IMR-90 (cell line): Measurements from ENCODE around the gene DPF3. TPM values are rescaled to one million over a fixed set of nuclear protein-coding genes. Genes with fewer than 3 reads are reported as not detected.

Source experiments
- ATAC-seq: fragments of 200-7000 bp; cut with Tn5 transposase; 2 replicates; pipeline ENCODE4 v1.9.1; 2020; ENCODE audit warnings: low read depth, mild to moderate bottlenecking, moderate library complexity
- BruUV-seq: library from RNA; stranded (reverse); fragments of 400-500 nt; replicated peaks from 2 replicates; lab custom pipeline; 2021; lab: Mats Ljungman, UMichigan
- CTCF ChIA-PET: fragments of 300-600 bp; formaldehyde crosslinking; extraction: SDS; loops from one replicate; lab custom pipeline; 2021; ENCODE audit warnings: antibody characterized with exemption; lab: Yijun Ruan, JAX
- POLR2A ChIA-PET: fragments of 300-600 bp; sonication (Branson Sonifier 250); formaldehyde crosslinking; loops from one replicate; lab custom pipeline; 2022; ENCODE audit warnings: antibody characterized with exemption; ENCODE audit not compliant: unreplicated experiment; lab: Charles Lee
- DNase-seq: peaks from one replicate; pipeline ENCODE4 v3.0.0; 2013
- H2AFZ ChIP-seq: replicated peaks from 2 replicates; pipeline ENCODE3; 2013; ENCODE audit warnings: low read length, mild to moderate bottlenecking; ENCODE audit not compliant: poor library complexity
- H2AK5ac ChIP-seq: 2 replicates; pipeline ENCODE4 v1.6.1; 2013; ENCODE audit warnings: low read depth, low read length, inconsistent platforms
- H2AK9ac ChIP-seq: replicated peaks from 2 replicates; pipeline ENCODE3; 2013; ENCODE audit warnings: mild to moderate bottlenecking, low read depth, low read length, moderate library complexity; ENCODE audit not compliant: poor library complexity
- H2BK120ac ChIP-seq: 2 replicates; pipeline ENCODE4 v1.6.1; 2013; ENCODE audit warnings: low read depth, low read length, inconsistent platforms
- H2BK15ac ChIP-seq: 3 replicates; pipeline ENCODE4 v1.6.1; 2013; ENCODE audit warnings: low read depth, low read length, inconsistent platforms
- H2BK20ac ChIP-seq: 2 replicates; pipeline ENCODE4 v1.6.1; 2013; ENCODE audit warnings: low read depth, mild to moderate bottlenecking, inconsistent platforms, low read length, moderate library complexity
- H2BK5ac ChIP-seq: 2 replicates; pipeline ENCODE4 v1.6.1; 2013; ENCODE audit warnings: mild to moderate bottlenecking, low read depth, low read length, inconsistent platforms; ENCODE audit not compliant: poor library complexity, severe bottlenecking
- H3K14ac ChIP-seq: replicated peaks from 2 replicates; pipeline ENCODE4 v1.6.1; 2013; ENCODE audit warnings: low read depth, low read length, inconsistent platforms
- H3K18ac ChIP-seq: 2 replicates; pipeline ENCODE4 v1.6.1; 2013; ENCODE audit warnings: low read depth, low read length, control low read depth
- H3K23ac ChIP-seq: 2 replicates; pipeline ENCODE4 v1.6.1; 2013; ENCODE audit warnings: low read depth, low read length, inconsistent platforms
- H3K27ac ChIP-seq: 2 replicates; pipeline ENCODE4 v1.5.1; 2013; ENCODE audit warnings: mild to moderate bottlenecking, control low read depth, low read length; ENCODE audit not compliant: insufficient read depth
- H3K27me3 ChIP-seq: 2 replicates; pipeline ENCODE4 v1.6.1; 2013; ENCODE audit warnings: low read length; ENCODE audit not compliant: control insufficient read depth, insufficient read depth
- H3K36me3 ChIP-seq: 2 replicates; pipeline ENCODE4 v1.6.1; 2013; ENCODE audit warnings: low read length, mixed read lengths; ENCODE audit not compliant: control insufficient read depth, insufficient read depth
- H3K4ac ChIP-seq: 2 replicates; pipeline ENCODE4 v1.6.1; 2013; ENCODE audit warnings: low read depth, low read length, inconsistent platforms
- H3K4me1 ChIP-seq: 2 replicates; pipeline ENCODE4 v1.6.1; 2013; ENCODE audit warnings: low read length, mixed read lengths; ENCODE audit not compliant: control insufficient read depth, insufficient read depth
- H3K4me2 ChIP-seq: 2 replicates; pipeline ENCODE4 v1.6.1; 2013; ENCODE audit warnings: low read depth, mild to moderate bottlenecking, control low read depth, low read length, moderate library complexity
- H3K4me3 ChIP-seq: 2 replicates; pipeline ENCODE4 v1.5.1; 2013; ENCODE audit warnings: low read depth, mild to moderate bottlenecking, control low read depth, low read length, moderate library complexity; ENCODE audit not compliant: insufficient read depth
- H3K56ac ChIP-seq: 2 replicates; pipeline ENCODE4 v1.6.1; 2013; ENCODE audit warnings: low read length, inconsistent platforms; ENCODE audit not compliant: insufficient read depth; ENCODE audit errors: extremely low read depth
- H3K79me1 ChIP-seq, 2 experiments: 2 replicates each; pipeline ENCODE4 v1.6.1; 2013; ENCODE audit warnings: low read length in 2 of 2, inconsistent platforms in 1 of 2, low read depth in 1 of 2
- H3K9ac ChIP-seq: 2 replicates; pipeline ENCODE4 v1.6.1; 2013; ENCODE audit warnings: low read depth, low read length, control low read depth
- H3K9me1 ChIP-seq: 2 replicates; pipeline ENCODE4 v1.6.1; 2013; ENCODE audit warnings: low read length, inconsistent platforms; ENCODE audit not compliant: insufficient read depth
- H3K9me3 ChIP-seq: 2 replicates; pipeline ENCODE4 v1.6.1; 2013; ENCODE audit warnings: low read length; ENCODE audit not compliant: control insufficient read depth, insufficient read depth
- H4K20me1 ChIP-seq: 2 replicates; pipeline ENCODE4 v1.6.1; 2013; ENCODE audit warnings: low read length, inconsistent platforms; ENCODE audit not compliant: insufficient read depth
- H4K5ac ChIP-seq: 2 replicates; pipeline ENCODE4 v1.6.1; 2013; ENCODE audit warnings: mild to moderate bottlenecking, low read depth, low read length, control low read depth
- H4K8ac ChIP-seq, 2 experiments: 2 replicates each; pipeline ENCODE4 v1.6.1; 2013; ENCODE audit warnings: low read depth in 2 of 2, low read length in 2 of 2, control low read depth in 1 of 2, inconsistent platforms in 1 of 2
- H4K91ac ChIP-seq: 2 replicates; pipeline ENCODE4 v1.6.1; 2013; ENCODE audit warnings: low read depth, low read length, inconsistent platforms; ENCODE audit not compliant: insufficient read depth
- BHLHE40 ChIP-seq: fragments of 150-350 bp; IDR thresholded peaks from 2 replicates; pipeline ENCODE4 v1.6.1; 2016; ENCODE audit warnings: mild to moderate bottlenecking, low read depth, low read length
- CEBPB ChIP-seq: IDR thresholded peaks from 2 replicates; pipeline ENCODE4 v1.6.1; 2012; ENCODE audit warnings: low read depth, low read length, improper control_type of control experiment
- CHD1 ChIP-seq: IDR thresholded peaks from 2 replicates; pipeline ENCODE4 v1.6.1; 2012; ENCODE audit warnings: low read depth, low read length, improper control_type of control experiment
- CTCF ChIP-seq: conservative IDR thresholded peaks from 2 replicates; pipeline ENCODE4 v1.5.1; 2012; ENCODE audit warnings: mild to moderate bottlenecking, low read depth, low read length, improper control_type of control experiment
- ELK1 ChIP-seq: fragments of 150-350 bp; IDR thresholded peaks from 2 replicates; pipeline ENCODE4 v1.6.1; 2016; ENCODE audit warnings: low read depth, mild to moderate bottlenecking, low read length, moderate library complexity, borderline replicate concordance
- FOS ChIP-seq: fragments of 150-350 bp; IDR thresholded peaks from 2 replicates; pipeline ENCODE4 v1.6.1; 2016; ENCODE audit warnings: low read depth, low read length
- MAFK ChIP-seq: IDR thresholded peaks from 2 replicates; pipeline ENCODE4 v1.6.1; 2012; ENCODE audit warnings: low read depth, low read length, improper control_type of control experiment
- MXI1 ChIP-seq: IDR thresholded peaks from 2 replicates; pipeline ENCODE4 v1.6.1; 2012; ENCODE audit warnings: low read depth, mild to moderate bottlenecking, low read length, moderate library complexity, borderline replicate concordance
- NFE2L2 ChIP-seq: fragments of 150-350 bp; IDR thresholded peaks from 2 replicates; pipeline ENCODE4 v1.6.1; 2016; ENCODE audit warnings: low read depth, mild to moderate bottlenecking, low read length
- POLR2A ChIP-seq: IDR thresholded peaks from 2 replicates; pipeline ENCODE4 v1.6.1; 2012; ENCODE audit warnings: mild to moderate bottlenecking, low read depth, low read length
- RAD21 ChIP-seq: IDR thresholded peaks from 2 replicates; pipeline ENCODE4 v1.6.1; 2012; ENCODE audit warnings: low read length, improper control_type of control experiment
- RCOR1 ChIP-seq: IDR thresholded peaks from 2 replicates; pipeline ENCODE4 v1.6.1; 2012; ENCODE audit warnings: mild to moderate bottlenecking, low read length, improper control_type of control experiment; ENCODE audit not compliant: insufficient replicate concordance
- RFX5 ChIP-seq: IDR thresholded peaks from 2 replicates; pipeline ENCODE4 v1.8.0; 2012; ENCODE audit warnings: low read depth, mild to moderate bottlenecking, low read length, moderate library complexity
- SMC3 ChIP-seq: fragments of 150-350 bp; IDR thresholded peaks from 2 replicates; pipeline ENCODE4 v1.6.1; 2016; ENCODE audit warnings: low read depth, mild to moderate bottlenecking, antibody characterized with exemption, low read length, moderate library complexity
- WGBS, 2 experiments: methylation state at CpG; one replicate each; pipeline versions ENCODE4 v1.1.5 to v1.1.7; 2013; ENCODE audit warnings: missing lambda C conversion rate in 2 of 2; ENCODE audit not compliant: insufficient read length in 1 of 2; ENCODE audit errors: extremely low coverage in 2 of 2; 5-methylcytosine and 5-hydroxymethylcytosine counted together
- dilution Hi-C: fragments of 300-500 bp; cut with HindIII; formaldehyde crosslinking; loops from one replicate; pipeline ENCODE4 v1.14.3; 2018; ENCODE audit warnings: low sequenced_read_pairs; ENCODE audit not compliant: unreplicated experiment
- in situ Hi-C: fragments of 300-500 bp; cut with MboI; formaldehyde crosslinking; loops from 3 replicates; pipeline ENCODE4 v1.14.3; 2019; ENCODE audit warnings: low sequenced_read_pairs, inconsistent platforms, mixed read lengths
- intact Hi-C: fragments of 100-400 bp; cut with micrococcal nuclease; formaldehyde crosslinking; loops from 2 replicates; pipeline ENCODE4 v1.10.0; 2022
- polyA plus RNA-seq, 3 experiments: library from polyadenylated mRNA; depleted of rRNA; stranded (reverse); fragments of >200 nt; gene quantifications; 2 replicates each; pipeline ENCODE4 v1.2.3, GENCODE V29; 2012; ENCODE audit warnings: low replicate concordance in 1 of 3
- total RNA-seq: library from RNA; depleted of rRNA; stranded (reverse); fragments of >200 nt; gene quantifications from 2 replicates; pipeline ENCODE4 v1.2.3, GENCODE V29; 2012
- TF ChIP-seq, protein P1 (sequence below): fragments of 150-350 bp; IDR thresholded peaks from 2 replicates; pipeline ENCODE4 v1.6.1; 2017; ENCODE audit warnings: mild to moderate bottlenecking, antibody characterized with exemption, low read length, low read depth

The DPF3 gene
- total and polyA plus RNA-seq, 2 of the 4 experiments (the other 2 are of a cell fraction) = 30.5 to 32.8 TPM

- Histone ChIP-seq H2BK120ac (peak overlapping the region; percentile 100), H2AK5ac (peak overlapping the region; percentile 63; the same call in 1 of the 2 replicates), H4K8ac (peak overlapping the region; percentile 23 to 56; a peak in 2 of 4 replicates), H3K18ac (peak overlapping the region; percentile 42; the same call in 1 of the 2 replicates), H3K4ac (peak overlapping the region; percentile 81), H4K5ac (peak overlapping the region; percentile 53), H3K36me3 (no peaks in the 10 kb centered on the region), H3K4me3 (no peak overlapping the region), H2BK5ac (peak overlapping the region; percentile 46), H2AFZ (peak overlapping the region; percentile 71), H3K4me1 (peaks cover 37% of the 10 kb centered on the region), H3K4me2 (no peak overlapping the region), H3K79me1 (peaks cover 0 to 4% of the 10 kb centered on the region in 2 experiments; a peak in 1 of 4 replicates), H2BK15ac (peak overlapping the region; percentile 59; the same call in 1 of the 3 replicates), H4K20me1 (no peaks in the 10 kb centered on the region), H2BK20ac (peak overlapping the region; percentile 51), H3K14ac (peak overlapping the region; percentile 44; the same call in 1 of the 2 replicates), H3K9me3 (no peaks in the 10 kb centered on the region), H3K56ac (peak overlapping the region; percentile 5; the same call in 1 of the 2 replicates), H3K27ac (peak overlapping the region; percentile 39; the same call in 1 of the 2 replicates), H3K9ac (no peak overlapping the region), H2AK9ac (peak overlapping the region; percentile 38), H3K23ac (no peak overlapping the region; the same call in 1 of the 2 replicates), H4K91ac (peak overlapping the region; percentile 73), H3K9me1 (peaks cover 23% of the 10 kb centered on the region), H3K27me3 (no peaks in the 10 kb centered on the region)
- intact Hi-C loops (no loop called here), in situ Hi-C loops (no loop called here), dilution Hi-C loops (no loop called here)
- POLR2A ChIA-PET = interaction anchor here (0.7 to 1.2 kb wide), 2 partner anchors 10 to 276 kb away, joined by 3 to 4 read pairs; partner anchors contain the start of gene DPF3
- DNase-seq = no peak
- WGBS, 2 experiments = 70% methylated on average over 11 of the region's 20 CpGs; no CpG with 5 or more reads in 1 of the 2 experiments
- ATAC-seq = no peak
- no TSS peak for BruUV-seq
- CTCF ChIA-PET = interaction anchor here (0.7 kb wide), 1 partner anchor 1277 kb away, joined by 3 read pairs; no protein-coding TSS in a partner anchor
- TF ChIP-seq SMC3 = no peak
- TF ChIP-seq POLR2A = no peak
- no peak for TF ChIP-seq MXI1
- TF ChIP-seq RAD21 = no peak
- TF ChIP-seq NFE2L2 = no peak
- no peak for TF ChIP-seq RFX5
- no peak for TF ChIP-seq CEBPB
- no peak for TF ChIP-seq CTCF
- TF ChIP-seq BHLHE40 = no peak
- TF ChIP-seq, protein P1, sequence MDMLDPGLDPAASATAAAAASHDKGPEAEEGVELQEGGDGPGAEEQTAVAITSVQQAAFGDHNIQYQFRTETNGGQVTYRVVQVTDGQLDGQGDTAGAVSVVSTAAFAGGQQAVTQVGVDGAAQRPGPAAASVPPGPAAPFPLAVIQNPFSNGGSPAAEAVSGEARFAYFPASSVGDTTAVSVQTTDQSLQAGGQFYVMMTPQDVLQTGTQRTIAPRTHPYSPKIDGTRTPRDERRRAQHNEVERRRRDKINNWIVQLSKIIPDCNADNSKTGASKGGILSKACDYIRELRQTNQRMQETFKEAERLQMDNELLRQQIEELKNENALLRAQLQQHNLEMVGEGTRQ = no peak
- TF ChIP-seq FOS = no peak
- TF ChIP-seq RCOR1 = no peak
- no peak for TF ChIP-seq ELK1
- TF ChIP-seq CHD1 = no peak
- TF ChIP-seq MAFK = no peak
These were observed 276.4 kb downstream of the DPF3 start for GRCh38 chr14:72617391-72618031.
